CD4-positive, alpha-beta T cell treated with Interferon alpha-2 for 1 hour (primary cell): ENCODE results near the gene DENND1A.
"Not testable (repeated sequence)": the region's sequence is repeated elsewhere in the genome, so short reads cannot be mapped to it uniquely, and the experiment has no call there.

ENCODE experiments used
- DNase-seq, 2 donors: peaks; one replicate each; pipeline ENCODE4 v3.0.0-alpha.2; 2020 to 2022

The DENND1A gene

DNA sequence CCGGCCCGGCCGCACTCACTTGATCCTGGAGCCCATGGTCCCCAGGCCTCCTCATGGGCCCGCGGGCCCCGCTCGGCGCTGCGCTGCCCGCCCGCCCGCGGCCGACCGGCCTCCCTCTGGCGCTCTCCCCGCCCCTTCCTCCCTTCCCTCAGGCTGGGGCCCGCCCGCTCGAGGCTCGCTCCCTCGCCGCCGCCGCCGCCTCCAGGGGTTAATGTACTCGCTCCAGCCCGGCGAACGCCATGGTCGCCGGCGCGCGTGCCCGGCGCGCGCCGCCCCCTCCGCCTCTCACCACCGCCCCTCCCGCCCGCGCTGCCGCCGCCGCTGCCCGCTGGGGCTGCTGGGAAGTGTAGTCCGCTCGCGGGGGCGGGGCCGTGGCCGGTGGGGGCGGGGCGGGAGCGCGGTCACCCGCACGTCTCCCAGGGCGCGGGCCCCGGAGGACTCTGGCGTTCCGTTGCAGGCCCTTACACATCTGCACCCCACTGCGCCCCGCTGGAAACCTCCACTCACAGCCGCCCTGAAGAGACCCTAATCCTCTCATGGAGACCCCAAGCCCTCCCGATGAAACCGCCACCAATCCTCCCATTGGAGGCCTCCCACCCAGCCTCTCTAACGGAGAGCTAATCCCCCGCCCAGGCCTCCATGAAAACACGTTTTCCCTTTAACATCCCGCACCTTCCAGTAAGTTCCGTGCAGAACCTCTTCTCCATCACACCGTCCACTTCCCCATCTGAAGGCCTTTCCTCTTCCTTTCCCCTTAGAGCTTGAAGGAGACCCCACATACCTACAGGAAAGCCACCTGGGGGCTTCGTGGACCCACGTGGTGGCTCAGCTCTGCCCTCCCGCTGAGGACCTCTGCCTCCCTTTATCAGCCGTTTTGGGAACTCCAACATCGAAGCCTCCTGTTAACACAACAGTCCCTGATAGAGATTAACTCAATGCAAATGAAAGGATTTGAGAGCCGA lies at the start of gene DENND1A:
Gene DENND1A, minus strand, starts transcription at position 257 of the 962 bp plus-strand sequence. Its CDS starts 221 bp downstream, at position 36.
- peak; percentile 90 to 92 for DNase-seq

GRCh38 chr9:123978981-123979380 lies 49.1 kb upstream of the DENND1A start:
- no peak for DNase-seq

- DNase-seq = not testable (repeated sequence)
Measured at GRCh38 chr9:123976579-123976978, 46.7 kb upstream of the DENND1A start.

DNA sequence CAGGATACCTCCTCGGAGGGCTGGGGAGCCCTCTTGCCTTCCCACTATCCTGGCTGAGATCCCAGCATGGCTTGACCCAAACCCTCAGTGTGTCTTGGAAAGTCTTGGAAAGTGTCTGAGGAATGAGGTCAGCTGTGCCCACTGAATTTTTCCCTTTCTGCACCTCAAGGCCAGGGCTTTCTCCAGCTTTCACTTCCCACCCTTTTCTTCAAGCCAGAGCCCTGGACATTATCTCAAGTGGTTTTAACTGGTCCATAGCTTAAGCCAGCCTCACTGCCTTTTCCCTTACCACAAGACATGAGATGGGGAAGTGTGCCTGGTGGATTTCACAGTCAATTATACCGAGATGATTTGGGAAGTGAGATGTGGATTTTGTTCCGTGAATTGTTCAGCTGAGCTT lies 45.9 kb upstream of the DENND1A start:
- no peak for DNase-seq

GRCh38 chr9:123974471-123974870 lies 44.5 kb upstream of the DENND1A start:
- DNase-seq = no peak

- DNase-seq = no peak
Measured at GRCh38 chr9:123973590-123974223, 43.8 kb upstream of the DENND1A start.

GRCh38 chr9:123972618-123973017 lies 42.7 kb upstream of the DENND1A start:
- no peak for DNase-seq

DNA sequence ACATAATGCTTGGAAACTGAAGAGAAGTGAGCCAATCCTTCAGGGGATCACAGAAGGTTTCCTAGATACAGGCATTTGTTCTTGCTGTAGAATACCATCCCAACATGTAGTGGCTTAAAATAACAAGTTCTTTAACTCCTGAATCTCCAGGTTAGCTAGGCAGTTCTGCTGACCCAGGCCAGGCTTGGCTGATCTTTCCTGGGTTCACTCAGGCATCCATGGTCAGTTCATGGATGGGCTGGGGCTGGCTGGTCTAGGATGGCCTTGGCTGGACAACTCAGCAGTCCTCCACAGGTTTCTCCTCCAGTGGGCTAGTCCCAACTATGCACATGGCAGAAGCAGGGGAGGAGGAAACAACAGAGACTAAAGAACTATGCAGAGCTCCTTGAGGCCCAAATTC lies 37.4 kb upstream of the DENND1A start:
- no peak for DNase-seq

GRCh38 chr9:123965801-123966686 lies 36.1 kb upstream of the DENND1A start:
- DNase-seq = no peak

DNA sequence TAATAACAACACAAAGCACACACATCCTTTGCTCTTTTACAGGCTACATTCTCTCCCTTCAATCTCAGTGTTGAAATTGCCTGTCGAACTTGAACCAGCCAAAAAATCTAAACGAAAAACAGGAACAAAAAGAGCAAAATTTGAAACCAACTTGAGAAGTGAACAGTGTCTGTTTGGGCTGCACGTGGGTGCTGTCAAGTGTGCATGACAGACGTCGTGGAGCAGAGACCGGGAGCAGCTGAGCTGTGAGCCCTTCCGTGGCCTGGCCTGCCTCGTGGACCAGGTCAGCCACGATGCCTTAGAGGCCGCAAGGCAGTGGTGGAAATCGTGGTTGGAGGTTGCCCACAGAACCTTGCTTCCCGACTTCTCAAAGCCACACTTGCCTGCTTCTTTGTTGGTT lies 34.8 kb upstream of the DENND1A start:
- DNase-seq = no peak

- DNase-seq = no peak
Measured at GRCh38 chr9:123960965-123961364, 31.0 kb upstream of the DENND1A start.

- no peak for DNase-seq
Measured at GRCh38 chr9:123960366-123960765, 30.4 kb upstream of the DENND1A start.

DNA sequence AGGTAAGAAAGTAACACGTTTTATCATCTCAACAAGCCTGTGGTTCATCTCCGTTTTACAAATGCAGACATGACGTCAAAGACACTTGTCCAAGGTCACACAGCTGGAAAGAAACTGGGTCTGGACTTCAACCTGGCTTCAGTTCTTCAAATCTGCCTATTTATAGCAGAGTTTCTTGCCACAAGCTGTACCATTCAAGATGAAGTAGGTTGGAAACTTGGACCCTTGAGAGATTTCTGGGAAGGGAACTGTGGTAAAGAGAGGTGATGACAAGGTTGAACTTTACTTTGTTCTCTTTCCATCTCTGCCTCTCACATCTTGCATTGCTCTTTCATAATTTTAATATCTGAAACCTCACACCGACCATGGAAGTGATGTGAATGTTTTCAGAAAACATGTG lies 29.9 kb upstream of the DENND1A start:
- no peak for DNase-seq

DNA sequence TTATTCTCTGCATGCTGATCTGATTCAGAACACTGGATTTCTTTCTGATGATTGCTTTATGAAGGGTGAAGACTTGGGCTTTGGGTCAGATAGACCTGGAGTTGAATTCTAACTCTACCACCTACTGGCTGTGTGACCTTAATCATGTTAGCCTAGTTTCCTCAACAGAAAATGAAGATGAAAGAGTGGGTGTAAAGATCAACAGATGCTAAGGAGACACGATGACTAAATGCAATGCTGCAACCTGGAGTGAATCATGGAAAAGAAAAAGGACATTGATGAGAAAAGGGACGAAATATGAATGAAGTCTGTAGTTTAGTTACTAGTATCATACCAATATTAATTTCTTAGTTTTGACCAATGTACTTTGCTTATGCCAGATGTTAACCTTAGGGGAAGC lies 27.8 kb upstream of the DENND1A start:
- DNase-seq = no peak

DNA sequence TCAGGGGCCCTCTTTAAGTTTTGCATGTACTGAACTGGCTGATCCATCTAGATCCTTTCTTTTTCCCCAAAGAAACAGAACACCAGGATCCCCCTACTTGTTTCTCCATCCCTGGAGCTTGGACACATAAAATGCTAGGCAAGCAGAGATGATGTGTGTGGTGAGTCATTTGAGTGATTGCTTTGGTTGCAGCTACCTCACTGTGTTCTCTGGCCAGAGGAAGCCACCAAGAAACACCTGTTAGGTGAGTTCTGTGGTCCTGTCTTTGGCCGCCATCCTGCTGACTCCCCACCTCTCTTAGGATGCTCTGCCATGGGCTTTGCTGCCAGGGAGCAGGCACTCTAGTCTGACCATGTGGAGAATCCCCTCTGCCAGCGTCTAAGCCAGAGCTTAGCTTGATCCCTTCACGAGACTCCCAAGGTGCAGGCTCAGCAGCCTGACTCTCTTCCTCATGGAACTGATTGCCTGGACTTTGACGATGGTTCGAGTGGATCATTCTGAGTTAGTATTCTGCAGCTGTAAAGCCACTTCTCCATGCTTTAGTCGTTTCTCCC lies 27.3 kb upstream of the DENND1A start:
- no peak for DNase-seq

DNA sequence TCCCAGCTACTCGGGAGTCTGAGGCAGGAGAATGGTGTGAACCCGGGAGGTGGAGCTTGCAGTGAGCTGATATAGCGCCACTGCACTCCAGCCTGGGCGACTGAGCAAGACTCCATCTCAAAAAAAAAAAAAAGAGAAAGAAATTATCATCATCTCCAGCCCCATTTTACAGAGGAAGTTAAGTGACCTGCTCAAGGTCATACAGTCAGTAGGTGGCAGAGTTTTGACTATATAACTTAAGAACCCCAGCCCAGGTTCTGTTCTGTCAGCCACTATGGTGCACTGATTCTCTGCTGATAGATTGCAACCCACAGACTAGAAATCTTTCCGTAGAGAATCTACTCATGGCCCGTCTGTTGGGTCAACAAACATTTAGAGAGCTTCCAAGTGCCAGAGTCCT lies 25.7 kb upstream of the DENND1A start:
- DNase-seq = no peak

DNA sequence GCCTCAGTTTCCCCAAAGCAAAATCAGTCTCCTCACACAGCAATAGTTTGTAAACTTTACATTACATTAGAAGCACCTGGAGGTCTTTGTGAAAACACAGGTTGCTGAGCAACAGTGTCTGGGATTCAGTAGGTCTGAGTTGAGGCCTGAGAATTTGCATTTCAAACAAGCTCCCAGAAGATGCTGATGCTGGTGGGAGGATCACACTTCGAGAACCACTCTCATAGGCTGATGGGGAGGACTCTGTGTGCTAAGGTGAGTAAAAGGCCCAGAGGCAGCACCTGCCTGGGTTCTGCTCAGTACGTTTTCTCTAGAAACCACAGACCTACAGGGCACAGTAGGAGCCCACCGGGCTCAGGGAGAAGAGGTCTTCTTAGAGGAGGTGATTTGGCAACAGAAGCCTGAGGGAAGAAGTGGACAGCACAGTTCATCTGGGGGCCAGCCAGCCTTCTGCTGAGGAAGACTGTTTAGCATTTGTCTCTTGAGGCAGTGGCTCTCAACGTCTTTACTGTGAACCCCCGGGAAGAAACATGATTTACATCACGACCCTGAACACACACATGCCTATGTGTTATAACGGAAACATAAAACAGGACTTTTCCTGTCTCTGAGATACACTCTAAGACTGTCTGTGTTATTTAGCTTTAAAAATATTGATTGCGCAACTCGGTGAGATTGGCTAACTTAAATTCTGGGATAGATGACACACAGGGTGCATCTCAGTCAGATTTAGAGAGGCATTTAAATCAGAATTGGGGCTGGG lies 24.8 kb upstream of the DENND1A start:
- DNase-seq = no peak

DNA sequence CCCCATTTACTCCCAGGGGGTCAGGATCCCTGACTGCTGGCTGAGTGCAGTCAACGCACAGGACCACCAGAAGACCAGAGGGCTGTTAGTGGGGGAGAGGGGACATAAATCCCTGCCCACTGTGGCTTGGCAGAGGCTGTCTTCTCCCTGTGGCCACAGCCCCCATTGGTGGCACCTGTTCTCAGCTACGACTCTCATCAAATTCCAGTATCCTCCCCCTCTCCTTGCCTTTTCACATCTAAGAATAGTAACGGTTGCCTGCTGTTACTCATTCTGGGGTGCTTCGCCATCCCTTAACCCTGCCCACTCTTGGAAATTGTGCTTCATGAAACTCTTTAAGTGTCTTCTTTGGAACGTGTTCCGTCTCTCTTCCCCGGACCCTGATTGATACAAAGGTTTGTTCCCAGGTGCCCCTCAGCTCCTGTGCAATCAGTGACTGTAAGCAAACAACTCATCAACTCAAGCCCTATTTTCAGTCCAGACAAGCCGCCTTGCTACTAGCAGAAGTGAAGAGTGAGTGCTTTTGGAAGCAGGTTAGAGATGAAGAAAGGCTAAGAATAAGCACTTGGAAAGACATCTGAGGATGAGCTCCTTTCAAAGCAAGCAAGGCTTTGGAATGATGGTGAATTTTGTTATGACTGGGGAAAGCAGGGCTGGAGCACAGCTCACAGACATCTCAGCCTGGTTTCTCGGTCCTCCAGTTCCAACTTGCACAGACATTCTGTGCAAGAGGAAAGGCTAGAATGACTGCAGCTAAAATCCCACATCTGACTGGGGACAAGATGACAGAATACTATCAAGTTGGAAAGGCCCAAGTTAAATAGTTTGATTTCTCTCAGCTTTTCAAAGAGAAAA lies 22.9 kb upstream of the DENND1A start:
- no peak for DNase-seq

GRCh38 chr9:123948286-123948685 lies 18.4 kb upstream of the DENND1A start:
- DNase-seq = no peak

DNA sequence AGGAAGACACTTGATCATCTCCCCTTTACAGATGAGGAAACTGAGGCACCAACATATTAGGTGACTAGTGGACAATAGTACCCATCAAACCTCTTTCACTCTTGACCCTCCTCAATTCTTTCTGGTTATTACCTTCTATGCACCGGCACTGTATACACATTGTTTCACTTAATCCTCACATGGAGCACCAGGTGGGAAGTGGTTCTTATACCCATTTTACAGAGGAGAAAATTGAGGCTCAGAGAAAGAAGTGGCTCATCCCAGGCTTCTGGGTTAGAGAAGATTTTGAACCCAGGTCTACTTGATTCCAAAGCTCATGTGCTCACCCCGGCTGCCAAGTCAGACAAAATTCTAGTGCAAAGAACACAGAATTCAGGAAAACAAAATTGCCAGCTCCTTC lies 17.4 kb upstream of the DENND1A start:
- DNase-seq = no peak
